GM18858 (cell line): ENCODE results near the gene U2AF2.
A peak's percentile ranks its signal among the peaks of the same experiment; 100 is the strongest.

Source experiments
- ATAC-seq: cut with Tn5 transposase; IDR thresholded peaks from one replicate; pipeline ENCODE4 v1.9.1; 2021; ENCODE audit not compliant: unreplicated experiment

The U2AF2 gene

DNA sequence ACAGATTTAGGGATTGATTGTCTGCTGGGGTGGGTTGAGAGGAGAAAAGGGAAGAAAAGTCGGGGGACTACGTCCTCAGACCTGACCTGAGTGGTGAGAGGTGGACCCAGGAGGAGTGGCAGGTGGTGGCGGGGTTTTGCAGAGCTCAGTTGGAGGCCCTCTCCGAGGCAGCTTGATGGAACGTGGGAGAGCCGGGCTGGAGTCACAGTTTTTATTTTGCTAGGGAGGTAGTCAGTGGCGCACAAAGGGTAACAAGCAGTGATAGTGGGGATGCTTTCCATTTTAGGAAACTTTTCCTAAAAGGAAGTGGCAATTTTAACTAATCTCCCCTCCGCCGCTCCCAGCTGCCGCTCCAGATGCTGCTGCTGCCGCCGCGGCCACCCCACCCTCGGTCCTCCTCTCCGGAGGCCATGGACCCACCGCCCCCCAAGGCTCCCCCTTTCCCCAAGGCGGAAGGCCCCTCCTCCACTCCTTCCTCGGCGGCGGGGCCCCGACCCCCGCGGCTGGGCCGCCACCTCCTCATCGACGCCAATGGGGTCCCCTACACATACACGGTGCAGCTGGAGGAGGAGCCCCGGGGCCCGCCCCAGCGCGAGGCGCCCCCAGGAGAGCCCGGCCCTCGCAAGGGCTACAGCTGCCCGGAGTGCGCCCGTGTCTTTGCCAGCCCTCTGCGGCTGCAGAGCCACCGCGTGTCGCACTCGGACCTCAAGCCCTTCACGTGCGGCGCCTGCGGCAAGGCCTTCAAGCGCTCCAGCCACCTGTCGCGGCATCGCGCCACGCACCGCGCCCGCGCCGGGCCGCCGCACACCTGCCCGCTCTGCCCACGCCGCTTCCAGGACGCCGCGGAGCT lies 12.5 kb upstream of the U2AF2 start:
- ATAC-seq, result no peak

DNA sequence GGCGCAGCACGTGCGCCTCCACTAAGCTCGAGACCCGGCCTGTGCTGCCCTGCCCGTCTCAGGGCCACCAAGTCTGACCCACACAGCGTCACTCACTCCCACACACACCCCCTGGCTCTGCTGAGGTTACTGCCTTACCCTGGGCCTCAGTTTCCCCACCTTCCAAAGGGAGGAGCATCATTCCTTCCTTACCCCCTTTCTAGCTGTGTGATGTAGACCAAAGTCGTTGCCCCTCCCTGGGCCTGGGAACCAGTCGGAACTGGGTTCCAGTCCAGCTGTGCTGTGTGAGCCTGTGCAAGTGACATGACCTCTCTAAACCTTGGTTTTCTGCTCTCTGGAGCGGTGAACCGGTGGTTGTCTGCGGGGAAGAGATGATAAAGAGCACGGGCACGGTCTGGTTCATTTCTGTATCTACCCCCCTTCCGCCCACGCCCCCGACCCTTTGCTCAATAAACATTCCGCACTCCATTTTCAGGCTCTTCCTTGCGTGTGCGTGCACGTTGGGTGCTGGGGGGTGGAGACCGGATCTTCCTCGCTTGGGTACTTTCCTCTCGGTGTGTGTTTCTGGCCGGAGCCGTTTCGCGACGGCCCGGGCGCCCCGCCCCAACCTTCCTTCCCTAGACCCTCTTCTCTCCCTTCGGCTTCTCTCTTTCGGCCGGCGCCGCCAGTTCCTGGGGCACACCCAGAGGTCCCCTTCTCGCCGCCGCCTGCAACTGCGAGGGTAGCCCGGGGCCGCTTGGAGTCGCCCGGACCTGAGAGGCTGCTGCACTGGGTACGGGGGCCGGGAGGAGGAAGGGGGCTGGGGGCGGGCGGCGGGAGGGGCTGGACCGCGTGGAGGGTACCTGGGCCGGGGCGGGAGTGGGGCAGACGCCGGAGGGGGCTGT lies 11.6 kb upstream of the U2AF2 start, which contains the start of gene ZNF581:
Gene ZNF581, plus strand, starts transcription at position 647 of the 884 bp plus-strand sequence. CDS start 923 bp downstream, outside the sequence.
- no peak for ATAC-seq

DNA sequence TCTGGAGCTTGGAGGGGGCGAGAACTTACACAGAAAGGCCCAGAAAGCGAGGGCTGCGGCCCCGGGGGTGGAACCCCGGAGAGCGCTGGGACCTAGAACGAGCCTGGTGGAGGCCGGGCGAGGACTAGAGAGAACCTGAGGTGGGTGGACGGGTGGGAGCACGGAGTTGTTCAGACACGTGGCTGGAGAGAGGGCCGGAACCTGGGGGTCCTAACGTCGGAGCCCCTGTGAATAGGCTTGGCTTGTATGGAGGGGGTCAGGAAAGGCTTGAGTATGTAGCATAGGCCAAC lies 11.0 kb upstream of the U2AF2 start:
- ATAC-seq, result no peak

DNA sequence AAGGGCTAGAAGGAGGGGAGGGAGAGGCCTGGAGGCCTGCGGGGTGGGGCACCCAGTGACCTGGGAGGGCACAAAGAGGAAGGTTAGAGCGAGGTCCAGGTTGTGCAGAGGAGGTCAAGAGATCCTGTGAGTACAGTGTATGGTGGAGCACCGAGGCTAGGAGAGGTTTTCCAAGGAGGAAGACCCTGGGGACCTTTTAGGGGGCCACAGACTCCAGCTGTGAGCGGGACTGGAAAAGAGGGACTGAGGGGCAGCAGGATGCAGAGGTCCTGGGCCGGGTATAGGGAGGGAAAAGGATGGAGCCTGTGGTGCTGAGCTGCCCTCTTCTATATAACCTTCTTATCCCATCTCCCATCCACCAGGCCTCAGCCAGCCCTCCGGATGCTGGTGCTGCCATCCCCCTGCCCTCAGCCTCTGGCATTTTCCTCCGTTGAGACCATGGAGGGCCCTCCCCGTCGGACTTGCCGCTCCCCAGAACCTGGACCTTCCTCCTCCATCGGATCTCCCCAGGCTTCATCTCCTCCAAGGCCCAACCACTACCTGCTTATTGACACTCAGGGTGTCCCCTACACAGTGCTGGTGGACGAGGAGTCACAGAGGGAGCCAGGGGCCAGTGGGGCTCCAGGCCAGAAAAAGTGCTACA lies 10.5 kb upstream of the U2AF2 start:
- no peak for ATAC-seq

DNA sequence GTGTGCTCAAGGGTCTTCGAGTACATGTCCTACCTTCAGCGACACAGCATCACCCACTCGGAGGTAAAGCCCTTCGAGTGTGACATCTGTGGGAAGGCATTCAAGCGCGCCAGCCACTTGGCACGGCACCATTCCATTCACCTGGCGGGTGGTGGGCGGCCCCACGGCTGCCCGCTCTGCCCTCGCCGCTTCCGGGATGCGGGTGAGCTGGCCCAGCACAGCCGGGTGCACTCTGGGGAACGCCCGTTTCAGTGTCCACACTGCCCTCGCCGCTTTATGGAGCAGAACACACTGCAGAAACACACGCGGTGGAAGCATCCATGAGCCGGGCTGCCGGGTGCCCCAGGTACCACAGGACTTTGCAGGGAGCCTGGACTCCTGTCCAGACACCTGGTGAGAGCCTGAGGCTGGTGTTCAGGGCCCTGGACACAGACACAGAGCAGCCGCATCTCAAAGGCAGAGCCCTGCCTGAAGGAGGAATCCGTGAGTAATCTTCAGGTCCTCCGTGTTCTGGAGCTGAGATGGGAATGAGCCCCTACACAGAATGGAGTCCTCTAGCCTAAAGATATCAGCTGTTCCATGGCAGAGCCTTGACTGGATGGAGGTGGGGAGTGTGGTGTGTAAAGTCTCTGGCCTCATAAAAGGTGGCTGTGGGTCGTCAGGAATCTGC lies 9.9 kb upstream of the U2AF2 start:
- no peak for ATAC-seq

DNA sequence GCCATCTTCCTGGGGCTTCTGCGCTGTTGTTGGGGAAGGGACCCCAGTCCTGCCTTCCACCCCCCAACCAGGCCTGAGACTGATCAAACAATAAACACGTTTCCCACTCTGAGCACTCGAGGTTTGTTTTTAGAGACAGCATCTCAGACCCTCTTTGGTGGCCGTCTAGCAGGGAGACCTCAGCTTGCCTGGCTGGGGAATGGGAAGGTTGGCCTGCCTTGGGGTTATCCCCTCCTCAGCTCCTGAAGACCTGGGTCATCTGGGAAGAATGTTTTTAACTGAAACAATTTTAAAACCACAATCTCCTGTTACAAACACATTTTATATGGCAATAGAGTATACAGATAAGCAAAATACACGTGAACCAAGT lies 9.3 kb upstream of the U2AF2 start:
- ATAC-seq, result no peak

DNA sequence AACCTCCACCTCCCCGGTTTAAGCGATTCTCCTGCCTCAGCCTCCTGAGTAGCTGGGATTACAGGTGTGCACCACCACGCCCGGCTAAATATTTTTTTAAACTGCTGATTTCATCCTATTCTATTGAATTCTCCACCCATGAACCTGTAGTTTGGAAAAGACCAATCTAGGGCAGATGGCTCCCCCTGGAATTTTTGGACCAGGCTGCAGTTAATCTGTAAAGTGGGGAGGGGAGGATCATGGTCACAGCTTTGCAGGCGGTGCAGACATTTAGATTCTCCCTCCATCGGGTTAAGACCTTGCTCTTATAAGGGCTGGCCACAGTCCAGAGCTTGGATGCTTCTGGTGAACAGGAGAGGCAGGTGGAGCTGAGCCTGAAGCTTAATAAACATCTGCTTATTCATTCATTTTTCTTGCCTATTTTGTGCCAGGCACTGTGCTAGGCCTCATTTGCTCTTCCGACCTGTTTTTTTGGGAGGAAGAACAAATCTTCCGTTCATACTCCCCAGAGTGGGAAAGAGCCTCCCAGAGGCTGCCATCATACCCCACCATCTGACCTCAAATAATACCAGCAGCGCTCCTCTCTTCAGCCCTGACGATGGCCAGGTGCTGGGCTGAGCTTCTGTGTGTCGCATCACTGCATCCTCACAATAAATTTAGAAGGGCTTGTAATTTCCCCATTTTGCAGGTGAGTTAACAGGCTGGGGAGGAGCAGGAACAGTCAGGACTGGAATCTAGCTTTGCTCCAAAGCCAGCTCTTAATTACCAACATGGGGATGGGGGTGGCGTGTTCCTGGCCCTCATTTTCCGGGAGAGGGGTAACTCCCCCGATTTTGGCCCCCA lies 7.7 kb upstream of the U2AF2 start:
- no peak for ATAC-seq

DNA sequence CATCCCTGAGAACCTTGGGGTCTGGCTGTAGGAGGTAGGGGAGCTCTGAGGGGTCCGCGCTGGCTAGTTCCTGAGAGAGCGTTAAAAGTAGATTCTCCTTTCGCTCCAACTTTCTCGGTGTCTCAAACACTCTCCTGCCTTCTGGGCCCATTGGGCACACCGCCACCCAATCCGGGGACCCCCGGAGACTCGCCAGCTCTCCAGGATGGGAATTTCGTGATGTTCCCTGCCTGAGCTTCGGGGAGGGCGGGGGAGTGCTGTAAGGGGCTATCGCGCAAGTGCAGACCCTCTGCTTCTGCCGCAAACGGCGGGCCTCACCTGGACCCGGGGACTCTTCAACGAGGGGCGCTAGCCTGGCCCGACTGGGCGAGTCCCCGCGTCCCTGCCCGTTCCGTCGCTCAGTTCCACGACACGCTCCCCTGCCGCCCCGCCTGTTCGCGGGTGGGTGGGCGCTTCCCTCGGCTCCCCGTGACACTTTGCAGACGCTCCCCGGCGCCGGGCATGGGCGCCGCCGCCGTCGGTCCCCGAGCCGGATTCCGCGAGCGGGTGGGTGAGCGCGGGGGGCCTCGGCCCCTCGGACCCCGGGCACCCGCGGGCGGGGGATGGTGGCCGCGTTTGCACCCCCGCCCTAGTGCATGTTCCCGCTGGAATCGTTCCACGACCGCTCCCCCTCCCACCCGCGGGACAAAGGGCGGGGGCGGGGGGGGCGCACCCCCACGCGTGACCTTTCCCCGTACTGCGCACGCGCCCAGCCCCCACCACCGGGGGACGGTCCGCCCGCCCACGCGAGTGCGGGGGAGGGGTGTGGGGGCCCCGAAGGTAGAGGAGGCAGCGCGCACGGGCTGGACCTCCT lies 6.9 kb upstream of the U2AF2 start, which contains the start of gene CCDC106:
Gene CCDC106, plus strand, starts transcription at position 481 of the 853 bp plus-strand sequence. CDS start 835 bp downstream, outside the sequence.
- no peak for ATAC-seq

DNA sequence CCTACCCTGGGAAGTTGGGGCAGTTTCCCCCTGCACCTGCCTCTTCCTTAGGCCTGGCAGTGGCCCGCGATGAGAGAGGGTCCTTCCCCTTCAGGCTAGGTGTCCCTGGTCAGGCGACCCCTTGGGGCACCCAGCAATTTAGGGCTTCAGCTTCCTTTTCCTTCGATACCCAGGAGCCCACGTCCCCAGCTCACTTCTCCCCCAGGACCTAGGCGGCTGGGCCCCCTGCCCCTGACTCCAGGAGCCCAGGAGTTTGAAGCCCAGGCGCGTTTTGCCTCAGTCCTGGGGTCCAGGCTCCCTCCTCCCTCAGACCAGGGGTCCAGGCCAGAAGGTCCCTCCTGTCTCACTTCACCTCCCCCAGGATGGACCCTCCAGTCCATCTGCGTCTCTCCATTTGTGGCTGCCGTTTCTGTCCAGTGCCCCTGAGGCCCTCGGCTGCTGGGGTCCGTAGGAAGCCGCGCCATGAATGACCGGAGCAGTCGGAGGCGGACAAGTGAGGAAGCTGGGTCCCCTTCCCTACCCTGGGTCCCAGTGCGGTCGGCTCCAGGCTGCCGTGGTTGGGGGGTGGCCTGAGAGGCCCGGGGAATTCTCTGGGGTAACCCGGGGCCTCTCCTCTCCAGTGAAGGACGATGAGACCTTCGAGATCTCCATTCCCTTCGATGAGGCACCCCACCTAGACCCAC lies 6.1 kb upstream of the U2AF2 start:
- ATAC-seq, result no peak

DNA sequence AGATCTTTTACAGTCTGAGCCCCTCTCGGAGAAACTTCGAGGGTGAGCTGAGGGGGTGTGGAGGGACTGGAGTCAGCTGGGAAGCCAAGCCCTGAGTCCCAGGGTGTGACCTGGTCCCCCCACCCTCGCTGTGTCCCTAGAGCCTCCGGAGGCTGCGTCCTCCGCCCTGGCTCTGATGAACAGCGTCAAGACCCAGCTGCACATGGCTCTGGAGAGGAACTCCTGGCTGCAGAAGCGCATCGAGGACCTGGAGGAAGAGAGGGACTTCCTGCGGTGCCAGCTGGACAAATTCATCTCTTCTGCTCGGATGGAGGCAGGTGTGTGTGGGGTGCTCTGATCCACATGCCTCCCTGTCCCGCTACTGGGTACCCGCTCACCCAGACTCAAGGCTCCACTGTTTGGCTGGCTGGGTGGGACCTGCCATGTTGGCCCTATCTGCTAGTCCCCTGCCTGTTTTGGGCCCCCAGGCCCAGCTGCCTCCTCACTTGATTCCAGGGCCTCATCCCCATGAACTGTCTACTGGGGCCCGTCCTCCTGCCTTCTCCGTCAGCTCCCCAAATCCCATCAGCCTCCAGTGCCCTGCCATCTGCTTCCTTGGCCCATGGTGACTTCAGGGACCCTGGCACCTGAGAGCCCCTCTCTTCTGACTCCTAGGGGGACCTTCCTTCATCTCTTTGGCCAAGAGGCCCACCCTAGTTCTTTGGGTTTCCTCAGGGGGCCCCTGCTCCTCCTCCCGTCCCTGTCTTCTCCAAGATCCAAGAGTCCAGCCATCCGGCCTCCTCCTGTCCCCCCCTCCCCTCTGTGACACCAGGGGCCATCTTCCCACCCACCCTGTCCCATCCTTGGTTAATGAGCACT lies 5.3 kb upstream of the U2AF2 start:
- no peak for ATAC-seq

DNA sequence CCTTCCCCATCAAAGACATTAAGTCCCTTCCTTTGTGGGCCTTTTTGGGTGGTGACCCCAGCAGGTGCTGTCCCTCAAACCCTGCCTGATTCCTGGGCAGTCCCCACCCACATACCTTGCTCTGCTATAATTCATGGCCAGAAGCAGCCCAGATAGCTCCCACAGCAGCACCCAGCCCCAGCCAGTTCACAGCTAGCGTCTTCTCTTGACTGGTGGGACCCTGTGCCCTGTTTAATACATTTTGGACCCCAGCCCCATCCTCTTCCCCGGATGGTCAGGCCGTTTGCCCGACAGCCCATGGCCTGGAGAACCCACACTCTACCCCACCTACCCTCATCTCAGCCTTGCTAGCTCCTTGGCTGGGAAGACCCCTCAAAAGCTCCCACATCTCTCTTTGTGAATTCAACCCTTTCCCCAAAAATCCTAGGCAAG lies 4.7 kb upstream of the U2AF2 start:
- ATAC-seq, result no peak

DNA sequence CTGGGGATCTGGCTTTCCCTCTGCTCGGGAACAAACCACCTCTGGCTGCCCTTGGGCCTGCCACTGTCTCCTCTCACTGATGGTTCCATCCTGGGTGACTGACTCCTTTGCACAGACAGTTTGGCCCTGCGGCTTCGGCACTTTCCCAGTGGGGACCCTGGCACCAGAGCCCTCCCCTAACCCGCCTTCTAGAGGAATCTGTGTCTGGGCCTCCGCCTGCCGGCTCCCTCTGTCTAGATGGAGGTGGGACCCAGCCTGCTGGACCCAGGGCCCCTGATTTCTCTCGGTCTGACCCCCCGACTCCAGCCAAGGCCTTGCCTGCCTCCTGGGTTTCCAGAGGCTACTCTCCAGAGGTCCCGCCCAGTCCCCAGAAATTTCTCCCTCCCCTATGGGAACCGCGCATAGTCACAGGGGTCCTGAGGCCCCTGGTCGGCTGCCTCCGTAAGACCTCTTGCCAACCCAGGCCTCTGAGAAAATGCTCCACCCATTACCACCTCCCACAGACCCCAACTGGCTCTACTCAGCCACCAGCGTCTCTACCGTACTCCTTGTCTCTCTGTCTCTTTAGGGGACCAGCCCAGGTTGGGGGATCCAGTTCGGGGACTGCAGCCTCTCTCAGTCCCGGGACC lies 4.1 kb upstream of the U2AF2 start:
- no peak for ATAC-seq

DNA sequence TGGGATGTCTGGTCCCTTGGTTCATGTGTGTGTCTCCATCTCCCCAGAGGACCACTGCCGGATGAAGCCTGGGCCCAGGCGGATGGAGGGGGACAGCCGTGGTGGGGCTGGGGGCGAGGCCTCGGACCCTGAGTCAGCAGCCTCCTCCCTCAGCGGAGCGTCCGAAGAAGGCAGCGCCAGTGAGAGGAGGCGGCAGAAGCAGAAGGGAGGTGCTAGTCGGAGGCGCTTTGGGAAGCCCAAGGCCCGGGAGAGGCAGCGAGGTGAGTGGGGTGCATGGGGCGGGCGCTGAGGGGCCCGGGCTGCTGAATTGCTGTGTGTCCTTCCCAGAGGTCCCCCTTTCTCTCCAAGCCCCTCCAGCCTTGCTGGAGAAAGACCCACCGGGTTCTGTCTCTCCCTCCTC lies 3.6 kb upstream of the U2AF2 start:
- no peak for ATAC-seq

DNA sequence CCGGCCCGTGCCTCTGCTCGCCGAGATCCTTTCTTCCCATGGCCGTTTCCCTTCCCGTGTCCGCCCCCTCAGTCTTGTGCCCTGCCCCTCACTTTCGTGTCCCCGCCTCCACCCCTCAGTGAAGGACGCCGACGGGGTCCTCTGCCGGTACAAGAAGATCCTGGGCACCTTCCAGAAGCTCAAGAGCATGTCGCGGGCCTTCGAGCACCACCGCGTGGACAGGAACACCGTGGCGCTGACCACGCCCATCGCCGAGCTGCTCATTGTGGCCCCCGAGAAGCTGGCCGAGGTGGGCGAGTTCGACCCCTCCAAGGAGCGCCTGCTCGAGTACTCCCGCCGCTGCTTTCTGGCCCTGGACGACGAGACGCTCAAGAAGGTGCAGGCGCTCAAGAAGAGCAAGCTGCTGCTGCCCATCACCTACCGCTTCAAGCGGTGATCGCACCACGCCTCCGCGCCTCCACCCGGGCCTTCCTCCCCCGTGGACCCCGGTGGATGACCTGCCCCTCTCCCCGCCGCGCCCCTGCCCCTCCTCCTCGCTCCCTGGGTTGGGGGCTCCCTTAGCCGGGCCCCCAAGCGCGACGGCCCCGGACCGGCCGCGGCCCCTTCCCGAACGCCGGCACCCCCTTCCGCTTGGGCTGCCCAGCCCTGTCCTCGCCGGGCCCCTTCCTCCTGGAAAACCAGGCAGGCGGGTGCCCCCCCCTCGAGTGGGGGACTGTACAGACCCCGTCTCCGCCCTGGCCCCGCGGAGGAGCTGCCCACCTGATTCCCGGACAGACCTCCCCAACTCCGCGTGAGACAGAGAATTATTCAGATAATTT lies 2.3 kb upstream of the U2AF2 start:
- ATAC-seq, result no peak

DNA sequence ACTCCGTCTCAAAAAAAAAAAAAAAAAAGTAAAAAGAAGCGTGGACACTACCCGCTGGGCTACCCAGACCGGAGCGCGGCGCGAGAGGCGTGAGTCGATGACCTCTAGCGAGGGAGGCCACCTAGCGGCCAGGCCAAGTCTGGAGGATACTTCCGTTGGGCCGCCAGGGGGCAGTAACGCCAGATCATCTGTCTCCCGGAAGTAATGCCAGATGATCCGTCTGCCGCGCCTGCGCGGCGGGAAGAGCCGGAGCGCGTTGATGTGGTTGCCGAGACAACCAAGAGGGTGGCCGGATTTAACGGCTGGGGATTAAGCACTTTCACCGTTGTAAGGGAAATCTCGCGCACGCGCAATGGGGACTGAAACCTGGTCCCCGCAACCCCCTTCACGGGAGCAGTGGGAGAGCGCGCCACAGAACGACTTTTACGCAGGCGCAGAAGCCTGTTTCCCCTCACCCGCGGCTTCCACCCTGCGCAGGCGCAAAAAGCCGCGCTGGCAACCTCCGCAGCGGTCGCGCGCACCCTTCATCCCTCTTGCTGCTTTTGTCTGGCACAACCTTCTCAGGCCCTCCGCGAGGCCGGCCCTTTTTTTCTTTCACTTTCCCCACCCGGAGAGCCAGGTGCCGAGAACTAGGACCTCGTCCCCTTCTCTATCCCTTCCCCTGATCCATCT lies 1.0 kb upstream of the U2AF2 start:
- ATAC-seq, result peak; percentile 34

DNA sequence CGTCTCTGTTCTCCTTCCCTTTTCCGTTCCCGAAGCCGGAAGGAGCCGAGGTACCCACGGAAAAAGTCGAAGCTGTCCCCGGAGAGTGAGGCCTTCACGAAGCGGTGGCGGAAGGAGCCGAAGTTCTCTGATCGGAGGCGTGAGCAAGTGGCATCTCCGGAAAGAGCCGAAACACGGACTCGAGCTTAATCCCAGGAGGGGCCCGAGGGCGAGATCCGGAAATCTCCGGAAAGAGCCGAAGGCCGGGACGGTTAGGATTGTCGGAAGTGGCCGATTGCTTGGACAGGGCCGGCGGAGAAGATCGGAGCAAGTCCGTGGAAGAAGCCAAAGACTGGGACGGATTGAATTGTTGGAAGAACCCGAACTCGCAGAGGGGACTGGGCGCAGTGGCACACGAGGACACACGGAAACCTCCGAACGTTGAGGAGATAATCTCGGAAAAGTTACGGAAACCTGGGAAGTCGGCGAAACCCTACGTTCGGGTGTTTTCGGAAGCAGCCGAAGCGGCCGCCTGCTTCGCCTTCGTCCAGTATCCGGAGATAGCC lies 440 bp upstream of the U2AF2 start:
- ATAC-seq, result peak; percentile 35
